Upper lobe of left lung (tissue), 6 donors: ENCODE results near the gene FBXW8. TPM values are rescaled to one million over a fixed set of nuclear protein-coding genes. Genes with fewer than 3 reads are reported as not detected.

Experiments used
- ATAC-seq, 2 donors: fragments of 200-7000 bp; cut with Tn5 transposase; one replicate each; pipeline ENCODE4 v1.9.1; 2022; ENCODE audit warnings: mild to moderate bottlenecking in 2 of 2, moderate library complexity in 2 of 2; ENCODE audit not compliant: low FRiP score in 2 of 2
- DNase-seq, 2 donors: peaks; one replicate each; pipeline ENCODE4 v3.0.0-alpha.2; 2019 to 2020
- H3K27ac ChIP-seq, 4 donors: fragments of 200-600 bp; sonication (generic); one replicate each; pipeline ENCODE4 v1.5.1; 2016 to 2019
- H3K27me3 ChIP-seq, 4 donors: fragments of 200-600 bp; sonication (generic); one replicate each; pipeline ENCODE4 v1.5.1; 2017 to 2019
- H3K36me3 ChIP-seq, 4 donors: fragments of 200-600 bp; sonication (generic); one replicate each; pipeline ENCODE4 v1.5.1; 2016 to 2019
- H3K4me1 ChIP-seq, 4 donors: fragments of 200-600 bp; sonication (generic); one replicate each; pipeline ENCODE4 v1.5.1; 2018 to 2019
- H3K4me3 ChIP-seq, 4 donors: fragments of 200-600 bp; sonication (generic); one replicate each; pipeline ENCODE4 v1.5.1; 2017 to 2019; ENCODE audit warnings: mild to moderate bottlenecking in 2 of 4, moderate library complexity in 1 of 4
- H3K9me3 ChIP-seq, 4 donors: fragments of 200-600 bp; sonication (generic); one replicate each; pipeline ENCODE4 v1.5.1; 2018 to 2019
- CTCF ChIP-seq, 6 experiments: fragments of 450-650 bp in 4 of 6; fragments of 200-600 bp in 2 of 6; sonication (generic) in 2 of 6; IDR thresholded peaks; one replicate each; pipeline ENCODE4 v1.5.1; 2016 to 2019; ENCODE audit warnings: antibody characterized with exemption in 6 of 6
- EP300 ChIP-seq, 4 donors: sonication (generic); formaldehyde crosslinking; IDR thresholded peaks; one replicate each; pipeline ENCODE4 v1.5.1; 2017; ENCODE audit warnings: antibody characterized with exemption in 4 of 4, control low read depth in 2 of 4
- POLR2A ChIP-seq, 4 donors: fragments of 450-650 bp; IDR thresholded peaks; one replicate each; pipeline ENCODE4 v1.5.1; 2016 to 2017; ENCODE audit warnings: antibody characterized with exemption in 4 of 4, mild to moderate bottlenecking in 2 of 4
- POLR2AphosphoS5 ChIP-seq, 2 donors: sonication (generic); formaldehyde crosslinking; IDR thresholded peaks; one replicate each; pipeline ENCODE4 v1.5.1; 2017; ENCODE audit warnings: antibody characterized with exemption in 2 of 2
- WGBS, 2 donors: methylation state at CpG; one replicate each; pipeline ENCODE4 v1.1.5; 2017 to 2018; 5-methylcytosine and 5-hydroxymethylcytosine counted together
- total RNA-seq, 6 donors: library from RNA; depleted of rRNA in 4 of 6; stranded (reverse); fragments of >200 nt in 4 of 6; gene quantifications; one replicate each; pipeline versions ENCODE4 v1.1.0 to v1.2.1, GENCODE V29; 2016 to 2021
- donor health status: DM: no; HTN: no; CAD: no; lungs with moderate emphysema.
- donor health status: DM: no; HTN: yes; CAD: no; lungs with severe emphysema.

Gene FBXW8
- total RNA-seq, 6 donors from 2014 or later = 14.7 to 52.4 (median 18.6) TPM

GRCh38 chr12:116941188-116941587 is 30.4 kb downstream of the FBXW8 start:
- DNase-seq (no peak), ATAC-seq (no peak)
- H3K4me3 ChIP-seq = no peak overlapping the region
- H3K4me1 ChIP-seq = peaks cover 0 to under 1% (median 0%) of the 10 kb centered on the region in 4 donors
- peaks cover 0 to 8% (median 2%) of the 10 kb centered on the region in 4 donors for H3K9me3 ChIP-seq
- H3K36me3 ChIP-seq = peaks cover 0 to 12% (median 5%) of the 10 kb centered on the region in 4 donors
- TF ChIP-seq POLR2A (IDR thresholded peaks at IDR 0.05) (no peak), POLR2AphosphoS5 (IDR thresholded peaks at IDR 0.05) (no peak), CTCF (IDR thresholded peaks at IDR 0.05) (no peak)
- H3K27ac ChIP-seq = no peak overlapping the region
- H3K27me3 ChIP-seq = no peaks in the 10 kb centered on the region
- 92 to 96% methylated on average over 5 of the region's 5 CpGs for WGBS, 2 donors

- TF ChIP-seq CTCF (IDR thresholded peaks at IDR 0.05) (no peak), EP300 (IDR thresholded peaks at IDR 0.05) (no peak), POLR2A (IDR thresholded peaks at IDR 0.05) (no peak)
- H3K27ac ChIP-seq = no peak overlapping the region
- ATAC-seq = no peak
- peaks cover 0 to 8% (median 2%) of the 10 kb centered on the region in 4 donors for H3K9me3 ChIP-seq
- DNase-seq = no peak
- H3K4me3 ChIP-seq = no peak overlapping the region
- no peaks in the 10 kb centered on the region for H3K27me3 ChIP-seq
- H3K36me3 ChIP-seq = peaks cover 0 to 22% (median 10%) of the 10 kb centered on the region in 4 donors
- 86 to 89% methylated on average over 6 of the region's 6 CpGs for WGBS, 2 donors
- H3K4me1 ChIP-seq = no peaks in the 10 kb centered on the region
Measured at GRCh38 chr12:116943419-116944372, 32.9 kb downstream of the FBXW8 start.

GRCh38 chr12:116945886-116946550 is 35.3 kb downstream of the FBXW8 start:
- 87% methylated on average over 9 of the region's 9 CpGs for WGBS, 2 donors
- ATAC-seq = no peak

GRCh38 chr12:116948298-116948697 is 37.5 kb downstream of the FBXW8 start:
- DNase-seq (no peak), ATAC-seq (no peak)
- TF ChIP-seq EP300 (IDR thresholded peaks at IDR 0.05) (no peak), CTCF (IDR thresholded peaks at IDR 0.05) (no peak), POLR2AphosphoS5 (IDR thresholded peaks at IDR 0.05) (no peak), POLR2A (IDR thresholded peaks at IDR 0.05) (no peak)
- H3K27me3 ChIP-seq = no peaks in the 10 kb centered on the region
- WGBS, 2 donors = 86 to 95% methylated on average over 2 of the region's 2 CpGs
- H3K4me1 ChIP-seq = no peaks in the 10 kb centered on the region
- H3K9me3 ChIP-seq = peaks cover 0 to 3% (median 1%) of the 10 kb centered on the region in 4 donors
- no peak overlapping the region for H3K4me3 ChIP-seq
- H3K36me3 ChIP-seq = peaks cover 3 to 37% (median 24%) of the 10 kb centered on the region in 4 donors
- no peak overlapping the region for H3K27ac ChIP-seq

More at GRCh38 chr12:116945886-116946550, 35.3 kb downstream of the FBXW8 start:
- Histone ChIP-seq H3K27me3 (no peaks in the 10 kb centered on the region), H3K27ac (no peak overlapping the region), H3K4me1 (no peaks in the 10 kb centered on the region), H3K36me3 (peaks cover 3 to 36% (median 23%) of the 10 kb centered on the region in 4 donors), H3K9me3 (peaks cover 0 to 8% (median 2%) of the 10 kb centered on the region in 4 donors), H3K4me3 (no peak overlapping the region)
- TF ChIP-seq POLR2AphosphoS5 (IDR thresholded peaks at IDR 0.05) (no peak), POLR2A (IDR thresholded peaks at IDR 0.05) (no peak), EP300 (IDR thresholded peaks at IDR 0.05) (no peak), CTCF (IDR thresholded peaks at IDR 0.05) (no peak)
- DNase-seq = no peak
